Gastroesophageal sphincter (tissue), 3 donors: ENCODE measurements around the gene CHTF18.

ENCODE experiments used
- EP300 ChIP-seq: sonication (generic); formaldehyde crosslinking; IDR thresholded peaks from one replicate; pipeline ENCODE4 v1.6.1; 2017; ENCODE audit warnings: antibody characterized with exemption, mild to moderate bottlenecking
- TF ChIP-seq, protein P1 (sequence below), 4 experiments: fragments of 200-600 bp in 2 of 4; fragments of 450-650 bp in 2 of 4; sonication (generic) in 1 of 4; IDR thresholded peaks; one replicate each; pipeline ENCODE4 v1.5.1; 2017 to 2019; ENCODE audit warnings: antibody characterized with exemption in 4 of 4, mild to moderate bottlenecking in 2 of 4, moderate library complexity in 2 of 4

- TF ChIP-seq, protein P1, sequence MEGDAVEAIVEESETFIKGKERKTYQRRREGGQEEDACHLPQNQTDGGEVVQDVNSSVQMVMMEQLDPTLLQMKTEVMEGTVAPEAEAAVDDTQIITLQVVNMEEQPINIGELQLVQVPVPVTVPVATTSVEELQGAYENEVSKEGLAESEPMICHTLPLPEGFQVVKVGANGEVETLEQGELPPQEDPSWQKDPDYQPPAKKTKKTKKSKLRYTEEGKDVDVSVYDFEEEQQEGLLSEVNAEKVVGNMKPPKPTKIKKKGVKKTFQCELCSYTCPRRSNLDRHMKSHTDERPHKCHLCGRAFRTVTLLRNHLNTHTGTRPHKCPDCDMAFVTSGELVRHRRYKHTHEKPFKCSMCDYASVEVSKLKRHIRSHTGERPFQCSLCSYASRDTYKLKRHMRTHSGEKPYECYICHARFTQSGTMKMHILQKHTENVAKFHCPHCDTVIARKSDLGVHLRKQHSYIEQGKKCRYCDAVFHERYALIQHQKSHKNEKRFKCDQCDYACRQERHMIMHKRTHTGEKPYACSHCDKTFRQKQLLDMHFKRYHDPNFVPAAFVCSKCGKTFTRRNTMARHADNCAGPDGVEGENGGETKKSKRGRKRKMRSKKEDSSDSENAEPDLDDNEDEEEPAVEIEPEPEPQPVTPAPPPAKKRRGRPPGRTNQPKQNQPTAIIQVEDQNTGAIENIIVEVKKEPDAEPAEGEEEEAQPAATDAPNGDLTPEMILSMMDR (IDR thresholded peaks at IDR 0.05) = no peak
- no peak for TF ChIP-seq EP300
Measured at GRCh38 chr16:797686-798085, 9.3 kb downstream of the CHTF18 start.
